SU-DHL-6 (cell line): Measurements from ENCODE around the gene SLC17A7.

Source experiments
- H2AFZ ChIP-seq: fragments of 200-600 bp; sonication (generic); 2 replicates; pipeline ENCODE4 v1.6.1; 2014; ENCODE audit warnings: low read depth, mild to moderate bottlenecking, moderate library complexity, mixed read lengths, antibody characterized with exemption, low read length; ENCODE audit not compliant: severe bottlenecking
- H3F3A ChIP-seq: fragments of 200-600 bp; shearing (Covaris generic); 2 replicates; pipeline ENCODE4 v1.6.0; 2016; ENCODE audit warnings: antibody characterized with exemption, mild to moderate bottlenecking; ENCODE audit not compliant: insufficient read depth
- H3K27ac ChIP-seq: fragments of 200-600 bp; sonication (generic); 2 replicates; pipeline ENCODE4 v1.5.1; 2016; ENCODE audit warnings: low read depth, mild to moderate bottlenecking, low read length, moderate library complexity, mixed read lengths
- H3K27me3 ChIP-seq: fragments of 200-600 bp; sonication (generic), shearing (Covaris generic); 2 replicates; pipeline ENCODE4 v1.6.0; 2014; ENCODE audit warnings: mild to moderate bottlenecking, low read length
- H3K36me3 ChIP-seq: fragments of 200-600 bp; sonication (generic); 2 replicates; pipeline ENCODE4 v1.6.1; 2014; ENCODE audit warnings: mild to moderate bottlenecking, low read length, mixed read lengths
- H3K4me2 ChIP-seq: fragments of 300-600, 200-600 bp; shearing (Covaris generic), sonication (generic); 2 replicates; pipeline ENCODE4 v1.6.0; 2014; ENCODE audit warnings: low read length, low read depth, mild to moderate bottlenecking; ENCODE audit not compliant: poor library complexity, severe bottlenecking
- H3K4me3 ChIP-seq: fragments of 200-600 bp; sonication (generic); 2 replicates; pipeline ENCODE4 v1.5.1; 2014; ENCODE audit warnings: antibody characterized with exemption, low read length, mild to moderate bottlenecking, mixed read lengths; ENCODE audit not compliant: insufficient read depth, poor library complexity, severe bottlenecking
- H3K79me2 ChIP-seq: fragments of 200-600 bp; sonication (generic); 2 replicates; pipeline ENCODE4 v1.6.1; 2014; ENCODE audit warnings: mild to moderate bottlenecking, low read length, moderate library complexity; ENCODE audit not compliant: insufficient read depth
- H3K9ac ChIP-seq: fragments of 200-600 bp; sonication (generic); 2 replicates; pipeline ENCODE4 v1.7.0; 2014; ENCODE audit warnings: mild to moderate bottlenecking, low read length
- H3K9me2 ChIP-seq: fragments of 200-600 bp; sonication (generic); replicated peaks from 2 replicates; pipeline ENCODE4 v1.6.1; 2014; ENCODE audit warnings: low read length; ENCODE audit not compliant: insufficient read depth
- H3K9me3 ChIP-seq: fragments of 200-600 bp; sonication (generic); 2 replicates; pipeline ENCODE4 v1.6.1; 2014; ENCODE audit warnings: low read length, mixed read lengths; ENCODE audit not compliant: insufficient read depth
- H4K20me1 ChIP-seq: fragments of 200-600 bp; sonication (generic); 2 replicates; pipeline ENCODE4 v1.6.1; 2014; ENCODE audit warnings: low read depth, mild to moderate bottlenecking, antibody characterized with exemption, low read length, moderate library complexity, mixed read lengths
- EZH2phosphoT487 ChIP-seq: fragments of 200-600 bp; sonication (generic), shearing (Covaris generic); conservative IDR thresholded peaks from 2 replicates; pipeline ENCODE4 v1.6.1; 2018; ENCODE audit warnings: mild to moderate bottlenecking, antibody characterized with exemption, low read length, moderate library complexity, mixed read lengths
- TF ChIP-seq, protein P1 (sequence below): fragments of 200-600 bp; sonication (generic); IDR thresholded peaks from one replicate; pipeline ENCODE4 v1.5.1; 2017; ENCODE audit warnings: antibody characterized with exemption, mild to moderate bottlenecking, low read length, moderate library complexity; ENCODE audit not compliant: insufficient read depth, poor library complexity, severe bottlenecking

Gene SLC17A7

DNA sequence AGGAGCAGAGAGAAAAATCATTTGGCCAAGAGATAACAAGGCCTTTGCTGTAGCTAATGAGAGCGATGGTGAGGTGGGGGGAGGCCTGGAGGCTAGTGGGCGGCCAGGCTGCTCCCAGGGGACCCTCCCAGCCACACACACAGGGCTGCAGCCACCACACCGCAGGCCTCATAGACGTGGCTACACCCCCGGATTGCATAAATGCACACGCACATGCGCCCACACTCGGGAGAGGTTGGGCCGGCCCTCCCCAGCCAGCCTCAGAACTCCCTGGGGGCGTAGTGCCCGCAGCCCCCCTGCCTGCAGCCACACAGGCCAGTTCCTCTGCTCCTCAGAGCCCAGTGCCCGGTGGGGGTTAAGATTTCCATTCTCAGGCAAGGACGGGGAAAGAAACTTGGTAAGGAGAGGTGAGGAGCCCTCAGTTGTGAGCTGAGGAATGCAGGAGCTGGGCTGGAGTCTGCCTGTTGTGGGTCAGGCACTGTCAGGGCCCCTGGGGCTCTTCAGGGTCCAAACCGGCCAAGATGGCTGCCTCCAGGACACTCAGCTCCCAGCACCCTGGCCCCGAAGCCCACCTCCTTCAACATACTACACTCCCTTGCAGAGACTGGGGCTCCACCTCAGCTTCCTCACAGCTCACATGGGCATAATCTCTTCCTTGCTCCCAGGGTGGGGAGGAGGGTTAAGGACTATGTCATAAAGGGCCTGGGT, 26.1 kb downstream of the SLC17A7 start:
- Histone ChIP-seq H3K27ac (no peak overlapping the region), H3K4me2 (no peak overlapping the region), H3K79me2 (no peaks in the 10 kb centered on the region), H4K20me1 (no peaks in the 10 kb centered on the region), H3K36me3 (no peaks in the 10 kb centered on the region), H2AFZ (no peak overlapping the region), H3K9me3 (no peaks in the 10 kb centered on the region), H3F3A (no peaks in the 10 kb centered on the region), H3K27me3 (no peaks in the 10 kb centered on the region), H3K9me2 (no peaks in the 10 kb centered on the region), H3K9ac (no peak overlapping the region), H3K4me3 (no peak overlapping the region)
- no peak for TF ChIP-seq EZH2phosphoT487
- TF ChIP-seq, protein P1, sequence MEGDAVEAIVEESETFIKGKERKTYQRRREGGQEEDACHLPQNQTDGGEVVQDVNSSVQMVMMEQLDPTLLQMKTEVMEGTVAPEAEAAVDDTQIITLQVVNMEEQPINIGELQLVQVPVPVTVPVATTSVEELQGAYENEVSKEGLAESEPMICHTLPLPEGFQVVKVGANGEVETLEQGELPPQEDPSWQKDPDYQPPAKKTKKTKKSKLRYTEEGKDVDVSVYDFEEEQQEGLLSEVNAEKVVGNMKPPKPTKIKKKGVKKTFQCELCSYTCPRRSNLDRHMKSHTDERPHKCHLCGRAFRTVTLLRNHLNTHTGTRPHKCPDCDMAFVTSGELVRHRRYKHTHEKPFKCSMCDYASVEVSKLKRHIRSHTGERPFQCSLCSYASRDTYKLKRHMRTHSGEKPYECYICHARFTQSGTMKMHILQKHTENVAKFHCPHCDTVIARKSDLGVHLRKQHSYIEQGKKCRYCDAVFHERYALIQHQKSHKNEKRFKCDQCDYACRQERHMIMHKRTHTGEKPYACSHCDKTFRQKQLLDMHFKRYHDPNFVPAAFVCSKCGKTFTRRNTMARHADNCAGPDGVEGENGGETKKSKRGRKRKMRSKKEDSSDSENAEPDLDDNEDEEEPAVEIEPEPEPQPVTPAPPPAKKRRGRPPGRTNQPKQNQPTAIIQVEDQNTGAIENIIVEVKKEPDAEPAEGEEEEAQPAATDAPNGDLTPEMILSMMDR, result no peak

DNA sequence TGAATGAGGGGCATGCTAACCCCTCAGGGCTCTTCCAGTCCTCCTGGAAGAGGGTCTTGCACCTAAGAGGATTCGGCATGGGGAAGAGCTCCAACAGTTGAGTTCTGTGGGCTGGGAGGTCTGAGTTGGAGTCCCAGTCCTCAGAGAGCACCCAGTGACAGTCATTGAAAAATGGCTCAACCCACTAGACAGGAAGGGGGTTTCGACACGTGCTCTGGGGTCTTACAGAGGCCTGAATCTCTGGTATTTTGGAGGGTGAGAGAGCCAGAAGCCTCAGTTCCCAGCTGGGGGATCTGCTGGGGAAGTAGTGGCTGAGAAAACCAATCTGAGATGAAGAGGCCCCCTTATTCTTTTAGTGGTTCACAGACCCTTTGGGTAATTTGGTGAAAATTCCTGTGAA, 27.1 kb downstream of the SLC17A7 start:
- H3F3A ChIP-seq, result no peaks in the 10 kb centered on the region
- H3K27me3 ChIP-seq, result no peaks in the 10 kb centered on the region
- H3K4me3 ChIP-seq, result no peak overlapping the region
- no peak overlapping the region for H3K27ac ChIP-seq
- H3K4me2 ChIP-seq, result no peak overlapping the region
- no peak overlapping the region for H3K9ac ChIP-seq
- no peak for TF ChIP-seq EZH2phosphoT487
- TF ChIP-seq, protein P1, result no peak
- H3K36me3 ChIP-seq, result no peaks in the 10 kb centered on the region
- H3K9me3 ChIP-seq, result no peaks in the 10 kb centered on the region
- no peak overlapping the region for H2AFZ ChIP-seq
- no peaks in the 10 kb centered on the region for H3K9me2 ChIP-seq
- H4K20me1 ChIP-seq, result no peaks in the 10 kb centered on the region
- H3K79me2 ChIP-seq, result no peaks in the 10 kb centered on the region

DNA sequence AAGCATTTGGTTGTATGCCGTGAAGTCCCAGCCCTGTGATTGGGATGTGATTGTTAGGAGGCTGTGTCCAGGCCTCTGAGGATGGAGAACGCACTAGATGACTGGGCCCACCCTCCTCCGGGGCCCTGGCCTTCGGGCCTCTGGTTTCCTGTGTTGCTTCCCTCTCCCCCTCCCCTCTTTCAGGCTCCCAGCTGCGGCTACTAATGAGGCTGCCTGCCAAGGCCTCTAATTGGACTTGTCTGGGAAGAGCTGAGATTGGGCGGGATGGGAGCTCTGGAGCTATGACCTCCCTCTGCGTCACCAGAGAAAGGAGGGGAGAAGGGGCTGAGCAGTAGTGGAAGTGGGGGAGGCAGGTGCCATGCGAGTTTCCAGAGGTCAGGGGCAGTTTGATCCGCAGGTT, 28.0 kb downstream of the SLC17A7 start:
- no peaks in the 10 kb centered on the region for H4K20me1 ChIP-seq
- H3K4me3 ChIP-seq, result no peak overlapping the region
- H3K79me2 ChIP-seq, result no peaks in the 10 kb centered on the region
- no peak overlapping the region for H3K27ac ChIP-seq
- no peak overlapping the region for H3K4me2 ChIP-seq
- H3K36me3 ChIP-seq, result no peaks in the 10 kb centered on the region
- TF ChIP-seq, protein P1, result no peak
- no peak for TF ChIP-seq EZH2phosphoT487
- no peak overlapping the region for H3K9ac ChIP-seq
- H2AFZ ChIP-seq, result no peak overlapping the region
- H3K9me2 ChIP-seq, result no peaks in the 10 kb centered on the region
- no peaks in the 10 kb centered on the region for H3K9me3 ChIP-seq
- no peaks in the 10 kb centered on the region for H3F3A ChIP-seq
- H3K27me3 ChIP-seq, result no peaks in the 10 kb centered on the region
